Testis (tissue), 2 donors: ENCODE measurements around the gene PDCD5.

Experiments used
- CTCF ChIP-seq, 3 experiments: fragments of 450-650 bp in 2 of 3; fragments of 200-600 bp in 1 of 3; sonication (generic) in 1 of 3; IDR thresholded peaks; one replicate each; pipeline ENCODE4 v1.5.1; 2016 to 2019; ENCODE audit warnings: antibody characterized with exemption in 3 of 3, mild to moderate bottlenecking in 2 of 3, moderate library complexity in 1 of 3
- POLR2A ChIP-seq: fragments of 450-650 bp; IDR thresholded peaks from one replicate; pipeline ENCODE4 v1.6.1; 2017; ENCODE audit warnings: antibody characterized with exemption, mild to moderate bottlenecking, moderate library complexity

GRCh38 chr19:32573492-32573794 lies 7.5 kb upstream of the PDCD5 start:
- TF ChIP-seq CTCF (IDR thresholded peaks at IDR 0.05) (no peak), POLR2A (no peak)
